Mucosa of descending colon (tissue), 3 donors: ENCODE measurements around the gene MYL4. TPM values are rescaled to one million over a fixed set of nuclear protein-coding genes. Genes with fewer than 3 reads are reported as not detected.

ENCODE experiments used
- ATAC-seq: fragments of 200-7000 bp; cut with Tn5 transposase; one replicate; pipeline ENCODE4 v1.9.1; 2020; ENCODE audit warnings: mild to moderate bottlenecking, moderate library complexity
- DNase-seq, 3 donors: peaks; one replicate each; pipeline ENCODE4 v3.0.0-alpha.2; 2020
- H3K36me3 ChIP-seq: fragments of 200-600 bp; one replicate; pipeline ENCODE4 v1.8.0; 2021; ENCODE audit warnings: low read depth, mild to moderate bottlenecking
- H3K4me1 ChIP-seq: fragments of 200-600 bp; one replicate; pipeline ENCODE4 v1.8.0; 2021; ENCODE audit warnings: low read depth, mild to moderate bottlenecking
- H3K4me3 ChIP-seq: fragments of 200-600 bp; one replicate; pipeline ENCODE4 v1.8.0; 2021; ENCODE audit warnings: mild to moderate bottlenecking
- H3K9me3 ChIP-seq: fragments of 200-600 bp; one replicate; pipeline ENCODE4 v1.8.0; 2021; ENCODE audit warnings: mild to moderate bottlenecking
- intact Hi-C, 2 donors: fragments of 100-400 bp; cut with DNase I in 1 of 2; cut with micrococcal nuclease in 1 of 2; formaldehyde crosslinking; loops; one replicate each; pipeline versions ENCODE4 v1.11.0 to v1.11.1; 2022; cut with DNase I, micrococcal nuclease
- total RNA-seq, 3 donors: library from RNA; stranded (reverse); fragmentation: NEBNext Ultra II Directional in 2 of 3; extraction: Animal tissue kit (Norgen Biotek cat#: 25700) in 2 of 3; gene quantifications; one replicate each; pipeline versions ENCODE4 v1.2.1 to v1.2.4, GENCODE V29; 2021 to 2023
- TF ChIP-seq, protein P1 (sequence below): fragments of 200-600 bp; IDR thresholded peaks from one replicate; pipeline ENCODE4 v1.8.0; 2022; ENCODE audit warnings: antibody characterized with exemption, mild to moderate bottlenecking
- donor health status: DM: no; HTN: no; CAD: no; lungs with moderate emphysema.
- donor health status: DM: no; HTN: no; CAD: no.
- donor health status: DM: no; HTN: yes; CAD: no.

The MYL4 gene
- total RNA-seq, 3 donors from 2014 or later: 0.49 to 1.4 TPM; not detected in 1

DNA sequence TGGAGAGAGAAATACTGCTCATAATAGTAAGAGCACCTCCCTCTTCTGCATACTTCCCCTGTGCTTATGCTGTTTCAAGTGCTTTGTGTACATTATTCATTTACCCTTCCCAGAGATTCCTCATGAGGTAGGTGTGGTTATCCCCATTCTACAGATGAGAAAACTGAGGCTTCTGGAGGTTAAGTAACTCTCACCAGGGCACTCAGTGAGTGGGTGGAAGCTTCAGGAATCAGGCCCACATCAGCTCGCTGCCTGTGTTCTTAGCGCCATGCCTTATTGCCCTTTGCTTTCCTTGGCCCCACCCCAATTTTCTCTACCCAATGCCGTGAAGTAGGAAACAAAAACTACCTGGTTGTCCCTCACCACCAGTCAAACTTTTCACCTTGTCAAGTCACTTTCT is 26.4 kb downstream of the MYL4 start:
- ATAC-seq (peak; percentile 30), DNase-seq (no peak)
- Histone ChIP-seq H3K9me3 (peaks cover 3% of the 10 kb centered on the region), H3K36me3 (no peaks in the 10 kb centered on the region), H3K4me1 (peaks cover 4% of the 10 kb centered on the region), H3K4me3 (no peak overlapping the region)
- TF ChIP-seq, protein P1, sequence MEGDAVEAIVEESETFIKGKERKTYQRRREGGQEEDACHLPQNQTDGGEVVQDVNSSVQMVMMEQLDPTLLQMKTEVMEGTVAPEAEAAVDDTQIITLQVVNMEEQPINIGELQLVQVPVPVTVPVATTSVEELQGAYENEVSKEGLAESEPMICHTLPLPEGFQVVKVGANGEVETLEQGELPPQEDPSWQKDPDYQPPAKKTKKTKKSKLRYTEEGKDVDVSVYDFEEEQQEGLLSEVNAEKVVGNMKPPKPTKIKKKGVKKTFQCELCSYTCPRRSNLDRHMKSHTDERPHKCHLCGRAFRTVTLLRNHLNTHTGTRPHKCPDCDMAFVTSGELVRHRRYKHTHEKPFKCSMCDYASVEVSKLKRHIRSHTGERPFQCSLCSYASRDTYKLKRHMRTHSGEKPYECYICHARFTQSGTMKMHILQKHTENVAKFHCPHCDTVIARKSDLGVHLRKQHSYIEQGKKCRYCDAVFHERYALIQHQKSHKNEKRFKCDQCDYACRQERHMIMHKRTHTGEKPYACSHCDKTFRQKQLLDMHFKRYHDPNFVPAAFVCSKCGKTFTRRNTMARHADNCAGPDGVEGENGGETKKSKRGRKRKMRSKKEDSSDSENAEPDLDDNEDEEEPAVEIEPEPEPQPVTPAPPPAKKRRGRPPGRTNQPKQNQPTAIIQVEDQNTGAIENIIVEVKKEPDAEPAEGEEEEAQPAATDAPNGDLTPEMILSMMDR: no peak
- intact Hi-C loops: no loop called here

DNA sequence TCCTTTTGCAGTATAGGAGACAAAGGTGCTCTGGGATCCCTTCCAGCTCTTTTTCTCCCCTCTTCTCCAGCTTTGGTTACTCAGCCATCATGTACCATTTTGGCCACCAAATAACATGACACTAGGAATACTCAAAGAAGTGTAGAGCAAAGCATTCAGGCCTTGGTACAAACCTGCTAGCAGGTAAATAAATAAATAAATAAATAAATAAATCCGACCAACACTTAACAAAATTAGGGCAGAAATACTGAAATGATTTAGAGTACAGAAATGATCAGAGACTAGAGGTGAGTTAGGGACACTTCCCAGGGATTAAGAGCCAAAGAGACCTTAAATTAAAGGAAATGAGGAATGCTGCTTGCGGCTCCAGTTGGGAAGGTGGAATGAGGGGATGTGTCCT is 26.8 kb downstream of the MYL4 start:
- TF ChIP-seq, protein P1: no peak
- no peak for ATAC-seq
- intact Hi-C loops: no loop called here

DNA sequence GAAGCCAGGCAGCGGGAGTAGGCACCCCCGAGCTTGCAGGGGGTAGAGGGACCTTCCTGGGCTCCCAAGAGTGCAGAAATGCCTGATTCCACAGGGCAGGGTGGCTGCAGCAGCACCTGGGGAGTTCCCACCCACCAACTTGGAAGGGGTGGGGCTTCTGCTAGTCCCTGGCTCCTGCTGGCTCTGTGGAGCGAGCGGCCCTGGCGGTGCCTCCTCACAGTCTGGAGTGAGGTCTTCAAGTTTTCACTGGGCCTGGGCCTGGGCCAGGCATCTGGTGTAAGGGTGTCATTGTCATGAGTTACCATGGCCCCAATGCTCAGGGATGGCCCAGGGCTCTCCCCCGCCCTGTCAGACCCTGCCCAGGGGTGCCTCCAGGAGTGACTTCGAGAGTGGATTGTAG is 28.7 kb downstream of the MYL4 start:
- Histone ChIP-seq H3K4me1 (peaks cover 4% of the 10 kb centered on the region), H3K36me3 (no peaks in the 10 kb centered on the region), H3K4me3 (no peak overlapping the region), H3K9me3 (peaks cover 3% of the 10 kb centered on the region)
- TF ChIP-seq, protein P1: no peak
- ATAC-seq (no peak), DNase-seq (no peak)
- intact Hi-C loops: no loop called here

More for the DNA sequence above, 26.8 kb downstream of the MYL4 start:
- no peaks in the 10 kb centered on the region for H3K36me3 ChIP-seq
- H3K9me3 ChIP-seq: peaks cover 3% of the 10 kb centered on the region
- H3K4me1 ChIP-seq: peaks cover 4% of the 10 kb centered on the region
- no peak overlapping the region for H3K4me3 ChIP-seq
- no peak for DNase-seq

DNA sequence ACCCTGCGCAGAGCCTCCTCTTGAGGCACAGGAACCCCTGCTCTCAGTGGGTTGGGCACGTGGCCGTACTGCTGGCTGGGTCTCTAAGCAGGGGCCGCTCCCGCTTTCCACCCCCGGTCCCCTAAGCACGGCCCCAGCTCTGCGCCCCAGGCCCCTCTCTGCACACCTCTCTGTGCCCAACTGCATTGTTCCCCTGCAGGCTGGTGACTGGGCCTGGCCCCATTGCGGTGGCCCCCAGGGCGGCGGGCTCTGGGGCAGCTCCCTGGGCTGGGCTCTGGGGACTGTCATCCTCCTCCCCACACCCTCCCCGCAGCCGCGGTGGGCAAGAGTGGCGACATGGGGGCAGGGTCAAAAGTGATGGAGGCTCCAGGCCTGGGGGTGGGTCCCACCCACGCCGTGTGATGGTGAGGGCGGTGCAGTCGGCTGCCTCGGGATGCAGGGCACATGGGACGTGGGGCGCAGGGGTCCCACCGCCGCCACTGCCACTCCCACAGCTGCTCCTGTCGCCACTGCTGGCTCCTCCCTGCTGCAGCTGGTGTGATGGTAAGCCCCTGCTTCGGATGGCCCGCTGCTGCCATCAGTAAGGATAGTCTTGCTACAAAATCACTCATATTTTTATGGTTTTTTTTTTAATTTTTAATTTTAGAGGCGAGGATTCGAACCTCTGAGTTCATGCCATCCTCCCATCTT is 29.3 kb downstream of the MYL4 start:
- Histone ChIP-seq H3K9me3 (peaks cover 3% of the 10 kb centered on the region), H3K4me1 (peaks cover 4% of the 10 kb centered on the region), H3K36me3 (no peaks in the 10 kb centered on the region), H3K4me3 (no peak overlapping the region)
- TF ChIP-seq, protein P1: no peak
- intact Hi-C loops: no loop called here
- DNase-seq (no peak), ATAC-seq (no peak)

DNA sequence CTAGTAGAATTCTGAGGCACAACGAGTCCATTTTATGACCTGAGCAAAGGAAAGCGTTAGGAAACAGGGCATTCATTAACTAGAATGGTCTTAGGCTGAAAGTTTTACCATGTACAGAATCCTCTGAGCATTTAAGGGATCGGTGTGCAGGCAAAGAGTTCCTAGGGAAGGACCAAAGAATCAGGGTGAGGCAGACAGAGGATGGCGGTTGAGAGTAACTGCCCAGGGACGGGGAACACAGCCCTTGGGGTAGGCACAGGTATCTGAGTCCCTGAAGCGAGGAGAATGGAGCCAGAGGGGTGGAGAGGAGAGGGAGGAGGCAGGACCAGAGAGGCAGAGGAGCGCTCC is 30.4 kb downstream of the MYL4 start:
- Histone ChIP-seq H3K36me3 (no peaks in the 10 kb centered on the region), H3K4me3 (no peak overlapping the region), H3K9me3 (peaks cover 3% of the 10 kb centered on the region), H3K4me1 (peaks cover 4% of the 10 kb centered on the region)
- peak; percentile 8 for ATAC-seq
- TF ChIP-seq, protein P1: no peak
- DNase-seq: no peak
- intact Hi-C loops: no loop called here
